GM19240 (cell line): ENCODE results near the gene CDK11B.
"Not testable (repeated sequence)": the region's sequence is repeated elsewhere in the genome, so short reads cannot be mapped to it uniquely, and the experiment has no call there.

Experiments used
- DNase-seq: peaks from one replicate; pipeline ENCODE4 v3.0.0; 2011; ENCODE audit warnings: low spot score; ENCODE audit not compliant: insufficient read length

Gene CDK11B

GRCh38 chr1:1683104-1683905 lies 24.5 kb upstream of the CDK11B start:
- no peak for DNase-seq

DNA sequence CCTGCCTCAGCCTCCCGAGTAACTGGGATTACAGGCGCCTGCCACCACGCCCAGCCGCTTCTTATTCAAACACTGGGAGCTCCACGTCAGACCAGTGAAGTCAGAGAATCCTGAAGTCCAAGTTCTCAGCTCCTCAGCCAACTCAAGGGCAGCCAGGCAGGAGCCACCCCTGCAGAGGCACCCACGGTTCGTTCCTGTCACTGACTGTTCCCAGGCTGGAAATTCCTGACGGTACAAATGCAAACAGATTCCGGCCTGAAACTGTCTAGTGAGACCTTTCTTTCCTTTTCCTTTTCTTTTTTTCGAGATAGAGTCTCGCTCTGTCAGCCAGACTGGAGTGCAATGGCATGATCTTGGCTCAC lies 22.1 kb upstream of the CDK11B start:
- no peak for DNase-seq

DNA sequence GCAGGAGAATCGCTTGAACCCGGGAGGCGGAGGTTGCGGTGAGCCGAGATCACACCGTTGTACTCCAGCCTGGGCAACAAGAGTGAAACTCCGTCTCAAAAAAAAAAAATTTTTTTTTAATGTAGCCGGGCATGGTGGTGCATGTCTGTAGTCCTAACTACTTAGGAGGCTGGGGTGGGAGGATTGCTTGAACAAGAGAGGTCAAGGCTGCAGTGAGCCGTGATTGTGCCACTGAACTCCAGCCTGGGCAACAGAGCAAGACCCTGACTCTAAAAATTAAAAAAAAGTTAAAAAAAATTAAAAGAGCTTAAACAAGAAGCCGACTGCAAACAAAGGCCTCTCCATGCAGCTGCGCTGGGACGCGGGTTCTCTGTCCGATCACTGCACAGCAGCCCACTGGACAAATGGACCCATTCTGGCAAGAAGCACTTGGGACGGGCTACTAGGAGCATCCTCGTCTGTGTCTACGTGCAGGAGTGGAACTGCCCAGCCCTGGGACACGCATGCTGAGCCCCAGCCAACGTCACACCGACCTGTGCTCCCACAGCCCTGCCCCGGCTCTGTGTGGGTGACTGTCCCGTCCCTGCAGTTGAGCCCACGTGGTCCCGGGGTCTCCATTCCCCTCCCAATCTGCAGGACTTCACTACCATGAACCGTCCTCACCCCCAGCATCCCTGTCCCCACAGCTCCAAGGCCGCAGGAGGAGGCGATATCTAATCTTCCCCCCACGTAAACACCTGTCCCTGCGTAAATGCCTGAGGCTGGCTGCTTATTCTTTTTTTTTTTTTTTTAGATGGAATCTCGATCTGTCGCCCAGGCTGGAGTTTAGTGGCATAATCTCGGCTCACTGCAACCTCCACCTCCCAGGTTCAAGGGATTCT lies 21.5 kb upstream of the CDK11B start:
- DNase-seq = no peak

- peak; percentile 24 for DNase-seq
Measured at GRCh38 chr1:1678581-1679380, 20.0 kb upstream of the CDK11B start.

DNA sequence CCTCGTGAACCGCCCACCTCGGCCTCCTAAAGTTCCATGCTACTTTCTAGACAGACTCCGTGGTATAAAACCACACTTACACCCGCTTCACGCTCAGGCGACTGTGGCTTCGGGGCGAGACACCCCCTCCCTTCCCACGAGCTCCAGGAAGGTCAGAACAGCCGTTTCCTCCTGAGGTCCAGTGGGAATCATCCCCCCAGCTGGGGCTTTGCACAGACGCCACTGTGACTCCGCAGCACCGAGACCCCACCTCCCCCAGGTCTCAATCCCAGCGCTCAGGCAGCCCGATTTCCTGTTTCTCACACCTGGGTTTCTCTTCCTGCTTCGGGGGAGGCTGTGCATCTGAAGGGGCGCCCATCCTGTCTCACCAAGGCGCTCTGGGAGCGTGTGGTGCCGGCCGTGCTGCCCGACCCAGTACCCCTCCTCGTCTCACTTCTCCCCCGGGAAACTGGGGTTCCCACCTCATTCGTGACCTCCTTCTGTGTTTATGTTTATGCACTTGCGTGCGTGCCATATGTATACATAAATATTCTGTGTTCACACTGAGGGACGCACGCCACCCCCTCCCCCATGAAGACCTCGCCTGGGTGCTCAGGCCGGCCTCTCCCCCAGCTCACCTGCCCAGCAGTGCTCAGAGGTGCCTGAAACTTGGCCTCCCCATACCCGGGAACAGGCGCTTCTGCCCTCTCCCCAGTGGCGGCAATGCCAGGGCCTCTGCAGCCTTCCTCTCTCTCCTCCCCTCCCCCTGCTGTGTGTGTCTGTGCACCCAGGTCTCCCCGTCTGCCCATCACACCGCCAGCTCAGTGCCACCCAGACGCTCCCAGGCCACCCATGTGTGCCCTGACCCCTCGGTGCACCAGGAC lies 19.1 kb upstream of the CDK11B start:
- peak; percentile 75 for DNase-seq

- DNase-seq = not testable (repeated sequence)
Measured at GRCh38 chr1:1676087-1676486, 17.3 kb upstream of the CDK11B start.

GRCh38 chr1:1675218-1675617 lies 16.4 kb upstream of the CDK11B start:
- DNase-seq = not testable (repeated sequence)

GRCh38 chr1:1674806-1675205 lies 16.0 kb upstream of the CDK11B start:
- not testable (repeated sequence) for DNase-seq

- no peak for DNase-seq
Measured at GRCh38 chr1:1672181-1672965, 13.6 kb upstream of the CDK11B start.

DNA sequence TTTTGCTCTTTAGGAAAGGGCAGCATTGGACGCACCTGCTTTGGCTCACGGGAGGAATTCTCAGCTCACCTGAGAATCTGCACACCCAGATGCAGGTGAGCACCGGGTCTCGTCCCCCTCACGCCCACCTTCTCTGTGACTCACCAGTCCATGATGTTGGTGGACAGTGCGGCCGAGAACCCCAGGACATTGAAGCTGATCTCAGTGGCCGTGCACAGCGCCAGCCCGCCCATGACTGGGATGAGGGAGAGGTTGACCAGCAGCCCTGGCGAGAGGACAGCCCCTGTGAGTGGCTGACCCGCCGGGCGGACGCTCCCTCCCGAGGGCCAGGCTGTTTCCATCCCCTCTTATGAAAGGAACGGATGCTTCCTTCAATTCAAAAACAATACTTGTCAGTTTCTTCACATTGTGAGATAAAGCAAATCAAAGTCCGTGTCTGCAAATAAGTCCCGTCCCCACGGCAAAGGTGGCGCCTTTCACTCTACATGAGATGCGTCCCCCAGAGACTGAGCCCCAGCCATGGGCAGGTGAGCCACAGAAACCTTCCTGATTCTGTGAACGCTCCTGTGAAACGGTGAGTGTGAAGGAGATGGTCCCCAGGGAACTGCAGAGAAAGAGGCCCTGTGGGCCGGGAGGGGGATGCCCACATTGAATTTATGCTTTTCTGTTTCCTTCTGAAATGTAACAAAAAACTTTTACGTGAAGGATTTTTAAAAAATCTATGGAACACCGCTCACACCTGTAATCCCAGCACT lies 12.7 kb upstream of the CDK11B start:
- DNase-seq = no peak

- DNase-seq = no peak
Measured at GRCh38 chr1:1670866-1671265, 12.1 kb upstream of the CDK11B start.

DNA sequence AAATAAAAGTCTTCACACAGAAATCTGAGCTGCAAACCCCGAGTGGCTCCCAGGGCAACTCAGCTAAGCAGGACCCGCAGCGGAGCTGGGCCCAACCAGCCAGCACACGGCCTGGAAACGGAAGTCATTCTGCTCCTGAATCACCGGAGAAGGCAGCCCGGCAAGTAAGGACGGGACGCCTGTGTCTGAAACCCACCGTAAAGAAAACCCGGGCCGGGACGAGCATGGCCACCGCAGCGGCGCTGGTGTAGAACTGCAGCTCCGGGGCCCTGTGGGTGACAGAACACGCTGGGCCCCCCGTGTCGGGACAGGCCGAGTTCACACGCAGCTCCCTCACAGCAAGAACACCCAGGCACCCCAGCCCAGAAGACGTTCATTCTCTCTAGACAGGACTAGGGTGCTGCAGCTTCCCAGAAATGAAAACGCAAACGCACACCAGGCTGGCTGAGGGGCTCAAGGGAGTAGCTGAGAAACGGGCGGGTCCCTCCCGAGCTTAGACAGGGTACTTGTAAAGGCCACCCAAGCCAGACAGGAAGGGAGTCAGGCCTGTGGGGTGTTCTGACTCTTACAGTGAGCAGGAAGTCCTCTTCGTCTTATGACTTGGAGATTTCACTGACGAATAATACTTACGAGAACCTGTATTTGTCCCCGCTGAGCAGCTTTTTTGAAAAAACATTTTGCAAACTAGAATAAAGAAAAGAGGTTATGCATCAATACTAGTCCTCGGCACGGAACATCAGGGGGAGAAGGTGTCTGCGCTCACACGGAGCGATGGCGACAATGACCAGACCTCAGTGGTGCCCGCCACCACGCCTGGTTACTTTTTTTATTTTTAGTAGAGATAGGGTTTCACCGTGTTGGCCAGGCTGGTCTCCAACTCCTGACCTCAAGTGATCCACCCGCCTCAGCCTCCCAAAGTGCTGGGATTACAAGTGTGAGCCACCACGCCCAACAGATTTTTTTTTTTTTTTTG lies 10.9 kb upstream of the CDK11B start:
- no peak for DNase-seq

DNA sequence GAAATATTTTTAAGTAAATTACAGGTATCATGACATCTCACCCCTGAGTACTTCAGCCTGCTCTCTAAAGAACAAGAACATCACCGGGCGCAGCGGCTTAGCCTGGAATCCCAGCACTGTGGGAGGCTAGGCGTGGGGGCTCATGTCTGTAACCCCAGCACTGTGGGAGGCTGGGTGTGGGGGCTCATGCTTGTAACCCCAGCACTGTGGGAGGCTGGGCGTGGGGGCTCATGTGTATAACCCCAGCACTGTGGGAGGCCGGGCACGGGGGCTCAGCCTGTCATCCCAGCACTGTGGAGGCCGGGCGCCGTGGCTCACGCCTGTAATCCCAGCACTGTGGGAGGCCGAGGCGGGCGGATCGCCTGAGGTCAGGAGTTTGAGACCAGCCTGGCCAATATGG lies 7.7 kb upstream of the CDK11B start:
- no peak for DNase-seq

GRCh38 chr1:1665815-1666251 lies 7.0 kb upstream of the CDK11B start:
- no peak for DNase-seq

- no peak for DNase-seq
Measured at GRCh38 chr1:1664941-1665814, 6.4 kb upstream of the CDK11B start.

DNA sequence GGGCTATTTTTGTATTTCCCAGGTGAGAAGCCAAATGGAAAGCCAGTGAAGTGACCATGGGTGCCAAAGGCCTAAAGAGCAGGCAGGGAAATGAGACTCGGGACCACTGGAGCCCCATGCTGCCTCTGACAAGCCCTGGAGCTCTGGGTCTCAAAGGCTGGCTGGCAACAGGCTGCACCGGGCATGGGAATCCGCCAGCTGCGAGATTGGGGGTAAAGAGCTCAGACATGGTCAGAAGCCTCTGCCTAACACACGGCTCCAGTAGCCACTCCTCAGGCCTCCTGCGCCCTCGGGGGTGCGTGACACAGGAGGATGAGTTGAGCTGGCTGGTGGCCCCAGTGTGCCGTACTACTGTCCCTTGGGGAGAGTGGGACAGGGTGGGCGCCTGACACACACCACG lies 5.5 kb upstream of the CDK11B start:
- not testable (repeated sequence) for DNase-seq
